Measurements from ENCODE around the gene INTS6.

The INTS6 gene

GRCh38 chr13:51331354-51331861 lies 121.4 kb downstream of the INTS6 start:
- H3K4me3 ChIP-seq (ENCODE audit: low read depth, low read length), result no peak overlapping the region
- DNase-seq (ENCODE audit: low read depth), result no peak
- TF ChIP-seq CTCF (conservative IDR thresholded peaks at IDR 0.05; ENCODE audit: low read depth, low read length), result no peak

- no peak for DNase-seq (ENCODE audit: low read depth)
- H3K4me3 ChIP-seq (ENCODE audit: low read depth, low read length), result no peak overlapping the region
- TF ChIP-seq CTCF (conservative IDR thresholded peaks at IDR 0.05; ENCODE audit: low read depth, low read length), result no peak
These were observed 122.0 kb downstream of the INTS6 start for GRCh38 chr13:51330791-51331190.

GRCh38 chr13:51329606-51330005 lies 123.2 kb downstream of the INTS6 start:
- no peak for TF ChIP-seq CTCF (conservative IDR thresholded peaks at IDR 0.05; ENCODE audit: low read depth, low read length)
- DNase-seq (ENCODE audit: low read depth), result no peak
- H3K4me3 ChIP-seq (ENCODE audit: low read depth, low read length), result no peak overlapping the region

- no peak overlapping the region for H3K4me3 ChIP-seq (ENCODE audit: low read depth, low read length)
- no peak for DNase-seq (ENCODE audit: low read depth)
- TF ChIP-seq CTCF (conservative IDR thresholded peaks at IDR 0.05; ENCODE audit: low read depth, low read length), result no peak
These were observed 124.3 kb downstream of the INTS6 start for GRCh38 chr13:51328488-51328887.

- TF ChIP-seq CTCF (conservative IDR thresholded peaks at IDR 0.05; ENCODE audit: low read depth, low read length), result no peak
- no peak overlapping the region for H3K4me3 ChIP-seq (ENCODE audit: low read depth, low read length)
- no peak for DNase-seq (ENCODE audit: low read depth)
These were observed 124.9 kb downstream of the INTS6 start for GRCh38 chr13:51327961-51328360.

- H3K4me3 ChIP-seq (ENCODE audit: low read depth, low read length), result no peak overlapping the region
- TF ChIP-seq CTCF (conservative IDR thresholded peaks at IDR 0.05; ENCODE audit: low read depth, low read length), result no peak
- DNase-seq (ENCODE audit: low read depth), result no peak
These were observed 126.1 kb downstream of the INTS6 start for GRCh38 chr13:51326777-51327176.

- H3K4me3 ChIP-seq (ENCODE audit: low read depth, low read length), result no peak overlapping the region
These were observed 127.0 kb downstream of the INTS6 start for GRCh38 chr13:51325837-51326236.

More at GRCh38 chr13:51325837-51326236, 127.0 kb downstream of the INTS6 start:
- DNase-seq (ENCODE audit: low read depth), result no peak
- TF ChIP-seq CTCF (conservative IDR thresholded peaks at IDR 0.05; ENCODE audit: low read depth, low read length), result no peak
